ENCODE measurements around the gene LRMDA. TPM values are rescaled to one million over a fixed set of nuclear protein-coding genes. Genes with fewer than 3 reads are reported as not detected.

Gene LRMDA
- total and polyA plus RNA-seq, 4 donors: 12.1 to 40.8 (median 21.6) TPM

DNA sequence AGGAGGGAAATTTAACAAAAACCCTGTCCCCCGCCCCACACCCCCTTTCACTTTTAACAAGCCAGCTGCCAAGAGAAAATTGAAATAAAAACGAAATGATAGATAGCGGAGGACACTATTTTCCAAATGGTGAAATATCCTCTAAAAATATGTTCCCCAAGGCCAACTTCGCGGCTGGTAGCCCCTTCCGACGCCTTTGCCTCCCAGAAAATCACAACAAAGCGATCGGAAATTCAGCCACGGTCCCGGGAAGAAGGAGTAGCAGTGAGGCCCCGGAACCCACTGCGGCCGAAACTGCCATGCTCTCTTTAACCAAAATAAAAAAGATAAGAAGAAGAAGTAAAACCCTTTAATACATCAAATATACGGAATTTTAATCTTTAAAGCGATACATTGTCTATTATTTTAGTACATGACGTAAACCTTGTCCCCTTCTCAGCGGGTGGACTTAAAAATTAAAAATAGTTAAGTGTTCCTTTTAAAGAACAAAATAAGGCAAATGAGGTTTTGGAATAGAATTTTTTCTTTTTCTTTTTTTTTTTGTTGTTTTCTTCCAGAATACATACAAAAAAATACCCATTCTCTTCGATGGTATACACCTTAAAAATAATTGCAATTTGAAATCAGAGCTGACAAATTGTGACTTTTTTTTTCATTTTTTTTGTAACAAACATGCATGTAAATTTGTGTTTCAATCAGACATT lies 33.8 kb upstream of the LRMDA start:
- Histone ChIP-seq H3K4me3 (peak overlapping the region; percentile 46), H3K36me3 (ENCODE audit: control insufficient read depth in 4 of 4, insufficient read depth in 4 of 4, low read length in 4 of 4) (peaks cover 0 to 49% (median 11%) of the 10 kb centered on the region in 4 donors), H3K9ac (ENCODE audit: insufficient read depth in 1 of 2, low read length in 2 of 2) (peak overlapping the region; percentile 43 to 88), H3K9me3 (ENCODE audit: control insufficient read depth in 4 of 4, insufficient read depth in 3 of 4, low read length in 3 of 4) (no peaks in the 10 kb centered on the region), H3K4me1 (ENCODE audit: control insufficient read depth in 5 of 5, insufficient read depth in 5 of 5, low read length in 5 of 5) (peaks cover 0 to 17% (median 3%) of the 10 kb centered on the region in 5 donors), H3K27me3 (ENCODE audit: control insufficient read depth in 3 of 3, insufficient read depth in 3 of 3, low read length in 2 of 3) (no peaks in the 10 kb centered on the region), H3K27ac (ENCODE audit: low read depth in 1 of 2, low read length in 1 of 2) (peak overlapping the region in 1 of 2 donors; percentile 93)
- peak; percentile 45 to 61 (median 57) for DNase-seq
- ATAC-seq (ENCODE audit: insufficient read depth, low FRiP score): no peak
- TF ChIP-seq, protein P1, sequence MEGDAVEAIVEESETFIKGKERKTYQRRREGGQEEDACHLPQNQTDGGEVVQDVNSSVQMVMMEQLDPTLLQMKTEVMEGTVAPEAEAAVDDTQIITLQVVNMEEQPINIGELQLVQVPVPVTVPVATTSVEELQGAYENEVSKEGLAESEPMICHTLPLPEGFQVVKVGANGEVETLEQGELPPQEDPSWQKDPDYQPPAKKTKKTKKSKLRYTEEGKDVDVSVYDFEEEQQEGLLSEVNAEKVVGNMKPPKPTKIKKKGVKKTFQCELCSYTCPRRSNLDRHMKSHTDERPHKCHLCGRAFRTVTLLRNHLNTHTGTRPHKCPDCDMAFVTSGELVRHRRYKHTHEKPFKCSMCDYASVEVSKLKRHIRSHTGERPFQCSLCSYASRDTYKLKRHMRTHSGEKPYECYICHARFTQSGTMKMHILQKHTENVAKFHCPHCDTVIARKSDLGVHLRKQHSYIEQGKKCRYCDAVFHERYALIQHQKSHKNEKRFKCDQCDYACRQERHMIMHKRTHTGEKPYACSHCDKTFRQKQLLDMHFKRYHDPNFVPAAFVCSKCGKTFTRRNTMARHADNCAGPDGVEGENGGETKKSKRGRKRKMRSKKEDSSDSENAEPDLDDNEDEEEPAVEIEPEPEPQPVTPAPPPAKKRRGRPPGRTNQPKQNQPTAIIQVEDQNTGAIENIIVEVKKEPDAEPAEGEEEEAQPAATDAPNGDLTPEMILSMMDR (IDR thresholded peaks at IDR 0.05; ENCODE audit: control extremely low read depth, extremely low read depth): no peak
- 39 to 71% methylated on average over 19 of the region's 19 CpGs for WGBS, 2 donors

DNA sequence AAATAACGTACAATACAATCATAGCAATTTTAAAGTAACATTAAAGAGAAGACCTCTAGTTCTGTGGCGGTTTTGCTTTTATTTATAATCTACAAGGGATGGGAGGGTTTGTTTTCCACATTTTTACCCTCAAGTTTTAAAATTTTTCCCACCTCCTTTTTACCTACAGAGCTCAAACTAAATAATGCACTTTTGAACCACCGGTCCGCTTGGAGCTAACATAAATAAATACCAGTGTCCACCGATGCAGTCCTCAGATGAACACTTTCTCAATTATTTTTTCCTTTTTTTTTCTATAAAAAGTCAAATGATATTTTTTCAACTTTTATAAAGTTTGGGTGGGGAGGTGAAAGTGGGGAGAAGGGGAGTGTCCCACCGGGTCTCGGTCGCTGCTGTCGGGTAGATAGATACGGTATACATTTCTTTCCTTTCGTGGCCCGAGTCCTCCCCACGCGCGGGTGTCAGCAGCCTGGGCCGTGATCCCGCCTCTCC lies 33.2 kb upstream of the LRMDA start:
- H3K9me3 ChIP-seq (ENCODE audit: control insufficient read depth in 4 of 4, insufficient read depth in 3 of 4, low read length in 3 of 4): no peaks in the 10 kb centered on the region
- DNase-seq (peak in 2 of 3 donors; percentile 45 to 47), ATAC-seq (ENCODE audit: insufficient read depth, low FRiP score) (no peak)
- peaks cover 0 to 17% (median 3%) of the 10 kb centered on the region in 5 donors for H3K4me1 ChIP-seq (ENCODE audit: control insufficient read depth in 5 of 5, insufficient read depth in 5 of 5, low read length in 5 of 5)
- H3K27ac ChIP-seq (ENCODE audit: low read depth in 1 of 2, low read length in 1 of 2): peak overlapping the region in 1 of 2 donors; percentile 92
- H3K36me3 ChIP-seq (ENCODE audit: control insufficient read depth in 4 of 4, insufficient read depth in 4 of 4, low read length in 4 of 4): peaks cover 0 to 49% (median 11%) of the 10 kb centered on the region in 4 donors
- 25 to 60% methylated on average over 17 of the region's 17 CpGs for WGBS, 2 donors
- H3K27me3 ChIP-seq (ENCODE audit: control insufficient read depth in 3 of 3, insufficient read depth in 3 of 3, low read length in 2 of 3): no peaks in the 10 kb centered on the region
- TF ChIP-seq, protein P1 (IDR thresholded peaks at IDR 0.05; ENCODE audit: control extremely low read depth, extremely low read depth): no peak
- H3K4me3 ChIP-seq: peak overlapping the region; percentile 96
- peak overlapping the region; percentile 43 to 88 for H3K9ac ChIP-seq (ENCODE audit: insufficient read depth in 1 of 2, low read length in 2 of 2)

DNA sequence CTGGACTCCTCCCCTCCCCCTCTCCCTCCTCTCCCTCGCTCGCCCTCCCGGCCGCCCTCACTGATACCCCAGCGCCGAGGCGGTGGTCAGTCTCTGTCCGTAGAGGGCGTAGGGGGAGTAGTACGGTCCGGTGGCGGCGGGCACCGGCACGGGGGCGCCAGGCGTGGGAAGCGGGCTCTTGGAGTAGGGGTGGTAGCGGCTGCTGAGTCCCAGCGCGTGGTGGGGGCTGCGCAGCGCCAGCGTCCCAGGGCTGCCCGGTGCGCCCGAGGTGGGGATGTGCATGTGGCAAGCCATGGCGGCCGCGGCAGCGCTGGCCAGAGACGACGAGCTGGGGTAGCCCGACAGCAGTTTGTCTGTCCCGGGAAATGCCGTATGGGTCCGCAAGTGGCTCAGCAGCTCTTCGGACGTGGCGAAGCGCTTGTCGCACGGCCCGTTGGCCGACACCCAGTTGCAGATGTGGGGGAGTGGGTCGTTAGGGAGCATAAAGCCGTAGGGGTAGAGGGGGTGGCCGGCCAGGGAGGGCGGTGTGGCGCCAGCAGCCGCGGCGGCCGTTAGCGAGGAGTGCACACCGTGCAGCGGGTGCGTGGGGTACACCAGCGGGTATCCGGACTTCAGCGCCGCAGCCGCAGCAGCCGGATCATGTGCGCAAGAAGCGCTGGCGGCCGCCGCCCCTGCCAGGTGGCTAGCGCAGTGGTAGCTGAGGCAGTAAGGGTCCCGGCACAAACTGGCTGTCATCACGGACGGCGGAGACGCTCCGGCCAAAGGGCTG lies 32.5 kb upstream of the LRMDA start:
- Histone ChIP-seq H3K4me3 (peak overlapping the region; percentile 96), H3K9me3 (ENCODE audit: control insufficient read depth in 4 of 4, insufficient read depth in 3 of 4, low read length in 3 of 4) (no peaks in the 10 kb centered on the region), H3K27ac (ENCODE audit: low read depth in 1 of 2, low read length in 1 of 2) (peak overlapping the region in 1 of 2 donors; percentile 92), H3K9ac (ENCODE audit: insufficient read depth in 1 of 2, low read length in 2 of 2) (peak overlapping the region; percentile 37 to 88), H3K36me3 (ENCODE audit: control insufficient read depth in 4 of 4, insufficient read depth in 4 of 4, low read length in 4 of 4) (peaks cover 0 to 49% (median 11%) of the 10 kb centered on the region in 4 donors), H3K27me3 (ENCODE audit: control insufficient read depth in 3 of 3, insufficient read depth in 3 of 3, low read length in 2 of 3) (no peaks in the 10 kb centered on the region), H3K4me1 (ENCODE audit: control insufficient read depth in 5 of 5, insufficient read depth in 5 of 5, low read length in 5 of 5) (peaks cover 0 to 17% (median 3%) of the 10 kb centered on the region in 5 donors)
- WGBS, 2 donors: 39 to 62% methylated on average over 68 to 76 of the region's 76 CpGs
- TF ChIP-seq, protein P1 (IDR thresholded peaks at IDR 0.05; ENCODE audit: control extremely low read depth, extremely low read depth): no peak
- DNase-seq: peak; percentile 36 to 61 (median 49)
- ATAC-seq (ENCODE audit: insufficient read depth, low FRiP score): no peak

Measured in lung (tissue), 12 donors.